Measurements from ENCODE around the gene TGFB1I1.
"Not testable (repeated sequence)": the region's sequence is repeated elsewhere in the genome, so short reads cannot be mapped to it uniquely, and the experiment has no call there.

The TGFB1I1 gene

GRCh38 chr16:31471875-31472708 is at the start of gene TGFB1I1:
TSS of gene TGFB1I1 (plus strand) at chr16:31472152. CDS start at chr16:31472189, 37 bp downstream.
- FAIRE-seq: no peak

- no peak for FAIRE-seq
Measured at GRCh38 chr16:31423241-31423640, 48.7 kb upstream of the TGFB1I1 start.

GRCh38 chr16:31423801-31424200 is 48.2 kb upstream of the TGFB1I1 start:
- no peak for FAIRE-seq

GRCh38 chr16:31427441-31428278 is 44.3 kb upstream of the TGFB1I1 start:
- FAIRE-seq: no peak

GRCh38 chr16:31428279-31428597 is 43.7 kb upstream of the TGFB1I1 start, which contains the start of gene COX6A2:
TSS of gene COX6A2 (minus strand) at chr16:31428360. CDS start at chr16:31428325, 35 bp downstream.
- no peak for FAIRE-seq

DNA sequence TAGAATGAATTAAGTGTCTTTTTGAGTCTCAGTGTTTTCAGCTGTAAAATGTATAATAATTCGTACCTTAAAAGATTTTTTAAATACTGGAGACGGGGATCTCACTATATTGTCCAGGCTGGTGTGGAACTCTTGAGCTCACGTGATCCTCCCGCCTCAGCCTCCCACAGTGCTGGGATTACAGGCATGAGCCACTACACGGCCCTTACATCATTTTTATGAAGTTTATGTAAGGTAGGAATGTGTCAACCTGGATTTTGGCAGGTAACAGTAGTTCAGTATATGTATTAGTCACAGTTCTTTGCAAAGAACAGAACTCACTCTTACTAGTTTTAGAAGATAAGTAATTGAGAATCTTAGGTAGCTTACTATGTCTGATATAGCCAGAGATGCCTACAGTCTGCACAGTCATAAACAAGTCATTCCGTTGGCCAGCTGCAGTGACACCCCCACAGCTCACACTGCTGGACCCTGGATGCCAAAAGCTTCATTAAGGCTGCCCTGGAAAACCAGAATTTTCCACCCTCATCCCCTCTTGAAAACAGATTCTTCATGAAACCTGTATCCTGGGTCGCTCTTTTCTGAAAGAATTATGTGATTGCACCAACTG is 43.2 kb upstream of the TGFB1I1 start:
- FAIRE-seq: no peak

DNA sequence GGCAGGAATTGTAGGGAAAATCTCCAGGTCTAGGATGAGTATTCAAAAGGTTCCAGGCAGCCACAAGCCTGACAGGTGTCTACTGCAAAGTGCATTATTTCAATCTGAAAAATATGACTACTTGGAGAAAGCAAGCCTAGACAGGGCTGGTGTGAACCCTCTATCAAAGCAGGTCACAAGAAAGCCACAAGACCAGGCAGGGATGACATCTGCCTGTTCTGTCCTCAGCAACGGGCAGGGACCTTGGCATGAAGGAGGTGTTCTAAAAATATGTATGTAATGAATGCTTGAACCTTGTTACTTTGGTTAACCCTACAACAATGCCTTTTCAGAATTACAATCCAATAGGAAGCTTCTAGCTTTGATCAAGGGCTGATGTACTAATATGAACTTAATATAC is 42.6 kb upstream of the TGFB1I1 start:
- FAIRE-seq: no peak

DNA sequence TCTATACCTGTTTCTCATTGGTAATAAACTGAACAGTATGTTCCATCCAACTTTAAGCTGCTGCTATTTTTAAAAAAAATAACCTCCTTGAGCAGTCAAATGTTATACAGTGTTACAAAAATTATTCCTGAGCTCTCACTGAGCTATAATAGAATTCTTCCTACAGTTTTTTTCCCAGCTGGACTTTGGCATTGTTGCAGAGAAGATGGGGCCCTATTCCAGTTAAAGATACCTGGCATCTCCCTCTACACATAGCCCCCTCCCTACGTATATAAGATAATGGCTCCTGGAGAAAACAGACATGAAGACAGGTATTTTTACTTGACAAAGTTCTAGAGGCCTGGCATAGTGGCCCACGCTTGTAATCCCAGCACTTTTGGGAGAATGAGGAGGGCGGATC is 42.2 kb upstream of the TGFB1I1 start:
- FAIRE-seq: no peak

- FAIRE-seq: no peak
Measured at GRCh38 chr16:31430380-31431052, 41.4 kb upstream of the TGFB1I1 start.

DNA sequence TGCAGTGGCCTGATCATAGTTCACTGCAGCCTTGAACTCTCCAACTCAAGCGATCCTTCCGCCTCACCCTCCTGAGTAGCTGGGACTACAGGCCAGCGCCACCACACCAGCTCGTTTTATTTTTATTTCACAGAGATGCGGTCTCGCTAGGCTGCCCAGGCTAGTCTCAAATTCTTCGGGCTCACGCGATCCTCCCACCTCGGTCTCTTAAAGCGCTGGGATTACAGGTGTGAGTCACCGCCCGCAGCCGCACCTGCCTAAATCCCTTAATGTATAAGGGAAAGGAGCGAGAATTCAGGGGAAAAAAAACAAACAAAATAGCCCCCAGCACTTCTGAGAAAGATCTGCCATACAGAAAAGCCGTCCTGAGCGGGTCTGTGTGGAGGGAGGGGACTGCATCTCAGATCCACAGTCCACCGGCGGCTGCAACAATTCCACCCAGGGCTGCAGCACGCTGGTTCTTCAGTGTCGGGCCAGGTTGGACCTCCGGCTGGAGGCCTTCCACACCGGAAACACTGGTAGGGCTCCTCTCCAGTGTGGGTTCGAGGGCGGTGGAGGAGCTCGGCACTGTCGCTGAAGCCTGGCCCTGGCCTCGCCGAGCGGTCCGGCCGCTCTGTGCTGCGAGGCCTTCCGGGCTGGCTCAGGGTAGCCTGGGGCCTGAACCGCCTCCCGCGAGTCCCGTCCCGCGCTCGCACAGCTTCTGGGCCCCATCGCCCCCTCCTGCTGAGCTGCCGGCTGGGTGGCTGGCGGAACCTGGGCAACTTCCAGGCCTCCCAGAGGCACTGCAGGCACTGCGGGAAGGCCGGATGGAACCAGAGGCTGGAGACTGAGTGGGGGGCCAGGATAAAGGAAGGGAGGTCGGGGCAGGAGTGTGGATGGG is 36.4 kb upstream of the TGFB1I1 start:
- FAIRE-seq: no peak

DNA sequence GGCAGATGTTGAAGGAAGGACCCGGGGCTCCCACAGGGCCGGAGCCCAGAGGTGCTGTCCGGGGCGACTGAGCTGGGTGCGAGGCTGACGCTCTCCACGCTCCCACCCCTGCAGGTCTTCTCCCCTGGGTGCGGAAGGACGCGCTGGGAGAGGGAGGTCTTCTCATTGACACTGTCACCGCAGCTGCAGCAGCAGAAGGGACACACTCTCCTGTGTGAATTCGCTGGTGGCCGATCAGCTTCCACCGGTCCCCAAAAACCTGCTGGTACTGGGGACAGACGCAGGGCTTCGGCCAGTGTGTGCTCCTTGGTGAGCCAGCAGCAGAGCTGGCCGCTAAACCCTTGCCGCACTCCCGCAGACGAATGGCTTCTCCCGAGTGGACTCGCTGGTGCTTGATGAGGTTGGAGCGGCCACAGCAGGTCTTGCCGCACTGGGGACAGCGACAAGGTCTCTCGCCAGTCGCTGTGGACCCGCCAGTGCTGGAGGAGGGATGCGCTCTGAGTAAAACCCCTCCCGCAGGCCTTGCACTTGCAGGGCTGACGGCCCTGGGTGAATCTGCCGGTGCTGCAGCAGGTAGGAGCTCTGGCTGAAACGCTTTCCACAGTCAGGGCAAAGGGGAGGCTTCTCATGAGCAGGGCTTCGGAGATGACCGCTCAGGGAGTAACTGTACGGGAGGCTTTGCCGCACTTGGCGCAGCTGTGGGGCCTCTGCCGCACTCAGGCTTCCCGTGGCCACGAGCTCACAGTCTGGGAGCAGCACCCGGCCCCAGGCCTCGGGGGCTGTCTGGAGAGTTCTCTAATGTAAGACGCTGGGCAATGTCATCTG is 35.5 kb upstream of the TGFB1I1 start:
- no peak for FAIRE-seq

DNA sequence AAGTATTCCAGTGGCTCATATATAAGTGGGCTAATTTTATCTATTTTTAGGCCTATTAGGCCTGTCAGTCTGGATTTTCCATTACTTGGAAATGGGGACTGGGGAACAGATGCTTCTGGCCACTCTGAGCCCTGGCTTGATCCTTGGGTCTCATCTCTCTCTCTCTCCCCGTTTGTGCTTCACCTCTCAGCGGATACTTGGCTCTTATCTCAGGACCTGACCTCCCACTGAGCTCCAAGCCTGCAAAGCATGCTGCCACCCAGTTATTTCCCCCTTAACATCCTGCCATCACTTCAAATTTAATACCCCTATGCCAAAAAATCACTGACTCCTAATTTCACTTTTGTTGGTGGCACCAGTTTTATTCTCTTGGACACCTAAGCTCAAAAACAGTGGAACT is 33.5 kb upstream of the TGFB1I1 start:
- FAIRE-seq: no peak

DNA sequence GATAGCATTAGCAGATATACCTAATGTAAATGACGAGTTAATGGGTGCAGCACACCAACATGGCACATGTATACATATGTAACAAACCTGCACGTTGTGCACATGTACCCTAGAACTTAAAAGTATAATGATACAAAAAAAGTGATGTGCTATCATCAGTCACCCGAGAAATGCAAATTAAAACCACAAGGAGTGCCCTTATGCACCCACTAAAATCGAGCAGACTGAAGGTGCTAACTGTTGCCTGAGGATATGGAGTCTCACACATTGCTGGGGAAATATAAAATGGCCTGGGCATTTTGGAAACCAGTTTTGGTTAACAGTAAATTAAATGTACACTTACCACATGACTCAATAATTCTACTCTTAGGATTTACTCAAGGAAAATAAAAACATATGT is 32.9 kb upstream of the TGFB1I1 start:
- not testable (repeated sequence) for FAIRE-seq

GRCh38 chr16:31439519-31439918 is 32.4 kb upstream of the TGFB1I1 start:
- FAIRE-seq: no peak

- FAIRE-seq: no peak
Measured at GRCh38 chr16:31440516-31441184, 31.3 kb upstream of the TGFB1I1 start.

DNA sequence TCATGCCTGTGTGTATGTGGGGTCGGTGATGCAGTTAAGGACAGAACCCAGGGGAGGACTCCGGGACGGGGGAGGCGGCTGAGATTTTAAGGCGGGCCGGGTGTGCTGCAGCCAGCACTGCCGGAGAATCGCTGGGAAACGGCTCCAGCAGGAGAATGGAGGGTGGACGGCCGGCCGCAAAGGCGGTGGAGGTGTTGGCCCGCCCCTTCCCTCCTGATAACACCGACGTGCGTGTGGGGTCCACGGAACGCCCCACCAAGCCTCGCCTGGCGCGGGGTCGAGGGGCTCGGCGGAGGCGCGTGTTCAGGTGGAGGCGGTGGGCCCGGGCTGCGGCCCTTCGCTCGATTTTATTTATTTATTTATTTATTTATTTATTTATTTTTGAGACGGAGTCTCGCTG is 30.0 kb upstream of the TGFB1I1 start:
- FAIRE-seq: no peak

GRCh38 chr16:31445931-31446330 is 26.0 kb upstream of the TGFB1I1 start:
- not testable (repeated sequence) for FAIRE-seq

- FAIRE-seq: no peak
Measured at GRCh38 chr16:31451201-31451600, 20.8 kb upstream of the TGFB1I1 start.

DNA sequence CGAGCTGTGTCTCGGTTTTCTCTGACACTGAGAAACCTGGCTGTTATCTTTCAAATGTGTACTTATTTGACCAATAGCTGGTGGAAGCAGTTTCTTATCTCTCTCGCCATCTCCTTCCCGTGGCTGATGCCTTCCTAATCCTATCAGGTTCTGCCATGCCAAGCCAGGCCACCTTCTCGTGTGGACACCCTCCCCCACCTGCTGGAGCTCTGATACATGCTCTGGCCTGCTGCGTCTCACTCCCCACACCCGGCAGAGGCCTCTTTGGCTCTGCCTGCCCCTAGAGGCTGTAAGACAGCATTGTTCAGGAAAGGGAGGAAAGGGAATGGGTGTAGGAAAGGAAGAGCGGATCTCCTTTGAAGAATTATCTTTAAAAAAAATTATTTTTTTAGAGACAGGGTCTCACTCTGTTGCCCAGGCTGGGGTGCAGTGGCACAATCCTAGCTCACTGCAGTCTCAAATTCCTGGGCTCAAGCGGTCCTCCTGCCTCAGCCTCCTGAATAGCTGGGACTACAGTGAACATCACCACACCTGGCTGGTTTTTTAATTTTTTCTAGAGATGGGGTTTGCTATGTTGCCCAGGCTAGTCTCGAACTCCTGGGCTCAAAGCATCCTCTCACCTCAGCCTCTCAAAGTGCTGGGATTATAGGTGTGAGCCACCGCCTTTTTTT is 20.1 kb upstream of the TGFB1I1 start:
- no peak for FAIRE-seq

- no peak for FAIRE-seq
Measured at GRCh38 chr16:31452631-31453106, 19.3 kb upstream of the TGFB1I1 start.

Data from islet of Langerhans (tissue), 1 donor.